ENCODE data around the gene AOPEP. TPM values are rescaled to one million over a fixed set of nuclear protein-coding genes. Genes with fewer than 3 reads are reported as not detected.

AOPEP gene
- total RNA-seq, 1 experiment from 2014 or later: 15.0 TPM

DNA sequence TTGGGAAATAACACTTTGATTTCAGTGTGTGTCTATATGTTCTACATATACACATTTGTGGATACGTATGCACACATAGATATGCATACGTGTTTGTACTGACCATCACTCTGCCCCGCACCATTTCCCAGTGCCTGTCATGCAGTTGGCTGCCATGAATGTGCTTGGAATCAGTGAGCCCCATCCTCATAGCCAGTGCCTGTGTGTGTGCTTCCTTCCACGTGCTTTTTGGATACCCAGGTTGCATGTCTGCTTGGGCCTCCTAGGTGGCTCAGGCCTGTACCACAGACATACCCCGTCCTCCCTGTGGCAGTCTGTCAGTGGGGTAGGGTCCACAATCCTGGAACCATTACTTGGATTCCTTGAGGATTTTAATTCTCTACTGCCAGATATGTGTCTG is 347.4 kb downstream of the AOPEP start:
- no peak overlapping the region for H2BK12ac ChIP-seq (ENCODE audit: insufficient read length, low read depth, low read length)
- no peaks in the 10 kb centered on the region for H4K20me1 ChIP-seq (ENCODE audit: control insufficient read depth, insufficient read depth, insufficient read length)
- H2BK5ac ChIP-seq (ENCODE audit: insufficient read length, low read length): no peak overlapping the region
- H2AK5ac ChIP-seq (ENCODE audit: insufficient read length, low read length): no peak overlapping the region
- DNase-seq: no peak
- no peak overlapping the region for H3K27ac ChIP-seq (ENCODE audit: insufficient read length, low read depth, low read length)
- no peak overlapping the region for H4K91ac ChIP-seq (ENCODE audit: insufficient read length, low read depth, low read length)
- Mint-ChIP-seq H3K27me3 (ENCODE audit: low read depth) (no peaks in the 10 kb centered on the region; the same call in 1 of the 2 replicates), H3K27ac (no peak overlapping the region), H3K9me3 (no peaks in the 10 kb centered on the region), H3K4me3 (no peak overlapping the region), H3K36me3 (ENCODE audit: insufficient read depth in 1 of 3, low read depth in 3 of 3) (no peaks in the 10 kb centered on the region), H3K4me1 (peaks cover 14 to 18% of the 10 kb centered on the region in 2 experiments)
- no peaks in the 10 kb centered on the region for H3K23me2 ChIP-seq (ENCODE audit: insufficient read length, low read depth, low read length, poor library complexity, severe bottlenecking)
- H3K18ac ChIP-seq (ENCODE audit: insufficient read length, low read depth, low read length): no peak overlapping the region
- H2BK120ac ChIP-seq (ENCODE audit: low read depth, low read length, poor library complexity, severe bottlenecking): no peak overlapping the region
- no peak overlapping the region for H4K5ac ChIP-seq (ENCODE audit: insufficient read length, low read depth, low read length)
- H3K79me2 ChIP-seq (ENCODE audit: insufficient read depth, low read length): no peaks in the 10 kb centered on the region
- H3K4me2 ChIP-seq (ENCODE audit: insufficient read depth, insufficient read length, low read length): no peak overlapping the region
- H2BK20ac ChIP-seq (ENCODE audit: low read depth, low read length, poor library complexity, severe bottlenecking): no peak overlapping the region
- no peaks in the 10 kb centered on the region for H3K4me1 ChIP-seq (ENCODE audit: insufficient read depth, low read length)
- no peaks in the 10 kb centered on the region for H3K27me3 ChIP-seq (ENCODE audit: insufficient read depth, low read length)
- no peak overlapping the region for H3K9ac ChIP-seq (ENCODE audit: extremely low read depth, insufficient read length, low read length)
- WGBS (ENCODE audit: extremely low coverage, insufficient read length, low lambda C conversion rate): no CpG with 5 or more reads among the region's 5 CpGs
- H2AFZ ChIP-seq (ENCODE audit: low read length): no peak overlapping the region
- H2BK15ac ChIP-seq (ENCODE audit: low read depth, low read length): no peak overlapping the region
- H3K56ac ChIP-seq (ENCODE audit: insufficient read length, low read depth, low read length): no peak overlapping the region
- H3K14ac ChIP-seq (ENCODE audit: insufficient read depth, low read length): no peak overlapping the region; the same call in 1 of the 2 replicates
- no peak overlapping the region for H3K4ac ChIP-seq (ENCODE audit: low read depth, low read length)
- TF ChIP-seq, protein P1, sequence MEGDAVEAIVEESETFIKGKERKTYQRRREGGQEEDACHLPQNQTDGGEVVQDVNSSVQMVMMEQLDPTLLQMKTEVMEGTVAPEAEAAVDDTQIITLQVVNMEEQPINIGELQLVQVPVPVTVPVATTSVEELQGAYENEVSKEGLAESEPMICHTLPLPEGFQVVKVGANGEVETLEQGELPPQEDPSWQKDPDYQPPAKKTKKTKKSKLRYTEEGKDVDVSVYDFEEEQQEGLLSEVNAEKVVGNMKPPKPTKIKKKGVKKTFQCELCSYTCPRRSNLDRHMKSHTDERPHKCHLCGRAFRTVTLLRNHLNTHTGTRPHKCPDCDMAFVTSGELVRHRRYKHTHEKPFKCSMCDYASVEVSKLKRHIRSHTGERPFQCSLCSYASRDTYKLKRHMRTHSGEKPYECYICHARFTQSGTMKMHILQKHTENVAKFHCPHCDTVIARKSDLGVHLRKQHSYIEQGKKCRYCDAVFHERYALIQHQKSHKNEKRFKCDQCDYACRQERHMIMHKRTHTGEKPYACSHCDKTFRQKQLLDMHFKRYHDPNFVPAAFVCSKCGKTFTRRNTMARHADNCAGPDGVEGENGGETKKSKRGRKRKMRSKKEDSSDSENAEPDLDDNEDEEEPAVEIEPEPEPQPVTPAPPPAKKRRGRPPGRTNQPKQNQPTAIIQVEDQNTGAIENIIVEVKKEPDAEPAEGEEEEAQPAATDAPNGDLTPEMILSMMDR (conservative IDR thresholded peaks at IDR 0.05): no peak
- no peak overlapping the region for H3T11ph ChIP-seq (ENCODE audit: low read length)
- H3K23ac ChIP-seq (ENCODE audit: insufficient read length, low read depth, low read length): no peak overlapping the region
- no peaks in the 10 kb centered on the region for H3K9me3 ChIP-seq (ENCODE audit: control insufficient read depth, low read depth, low read length)
- no peak overlapping the region for H4K8ac ChIP-seq (replicated peaks; ENCODE audit: insufficient read length, low read depth, low read length)
- no peaks in the 10 kb centered on the region for H3K79me1 ChIP-seq (ENCODE audit: insufficient read depth, low read depth, low read length, poor library complexity, severe bottlenecking)
